ES-I3 (cell line): ENCODE measurements around the gene POTEI.
"Not testable (repeated sequence)": the region's sequence is repeated elsewhere in the genome, so short reads cannot be mapped to it uniquely, and the experiment has no call there.

Experiments
- H3K36me3 ChIP-seq: 2 replicates; pipeline ENCODE4 v1.6.1; 2013; ENCODE audit warnings: mild to moderate bottlenecking, low read length, control low read depth, moderate library complexity; ENCODE audit not compliant: insufficient read depth
- H3K4me1 ChIP-seq: 2 replicates; pipeline ENCODE4 v1.6.1; 2013; ENCODE audit warnings: mild to moderate bottlenecking, control low read depth, low read length; ENCODE audit not compliant: insufficient read depth
- H3K9ac ChIP-seq: 2 replicates; pipeline ENCODE4 v1.6.1; 2013; ENCODE audit warnings: low read depth, mild to moderate bottlenecking, low read length, moderate library complexity
- H3K9me3 ChIP-seq: 2 replicates; pipeline ENCODE4 v1.6.1; 2013; ENCODE audit warnings: mild to moderate bottlenecking, low read length, moderate library complexity; ENCODE audit not compliant: control insufficient read depth, insufficient read depth

POTEI gene

GRCh38 chr2:130418845-130419244 lies 90.3 kb downstream of the POTEI start:
- not testable (repeated sequence) for H3K9ac ChIP-seq, H3K36me3 ChIP-seq, H3K9me3 ChIP-seq, H3K4me1 ChIP-seq

GRCh38 chr2:130416693-130417092 lies 92.4 kb downstream of the POTEI start:
- H3K4me1 ChIP-seq, H3K36me3 ChIP-seq, H3K9me3 ChIP-seq, H3K9ac ChIP-seq: not testable (repeated sequence)
